Sigmoid colon (tissue), 4 donors: ENCODE measurements around the gene USP22.

Experiments used
- POLR2AphosphoS5 ChIP-seq, 4 donors: sonication (generic); formaldehyde crosslinking; IDR thresholded peaks; one replicate each; pipeline ENCODE4 v1.6.1; 2017; ENCODE audit warnings: antibody characterized with exemption in 4 of 4
- TF ChIP-seq, protein P1 (sequence below), 4 experiments: fragments of 450-650 bp in 3 of 4; fragments of 200-600 bp in 1 of 4; IDR thresholded peaks; one replicate each; pipeline ENCODE4 v1.5.1; 2016 to 2019; ENCODE audit warnings: antibody characterized with exemption in 4 of 4, mild to moderate bottlenecking in 3 of 4, moderate library complexity in 2 of 4

DNA sequence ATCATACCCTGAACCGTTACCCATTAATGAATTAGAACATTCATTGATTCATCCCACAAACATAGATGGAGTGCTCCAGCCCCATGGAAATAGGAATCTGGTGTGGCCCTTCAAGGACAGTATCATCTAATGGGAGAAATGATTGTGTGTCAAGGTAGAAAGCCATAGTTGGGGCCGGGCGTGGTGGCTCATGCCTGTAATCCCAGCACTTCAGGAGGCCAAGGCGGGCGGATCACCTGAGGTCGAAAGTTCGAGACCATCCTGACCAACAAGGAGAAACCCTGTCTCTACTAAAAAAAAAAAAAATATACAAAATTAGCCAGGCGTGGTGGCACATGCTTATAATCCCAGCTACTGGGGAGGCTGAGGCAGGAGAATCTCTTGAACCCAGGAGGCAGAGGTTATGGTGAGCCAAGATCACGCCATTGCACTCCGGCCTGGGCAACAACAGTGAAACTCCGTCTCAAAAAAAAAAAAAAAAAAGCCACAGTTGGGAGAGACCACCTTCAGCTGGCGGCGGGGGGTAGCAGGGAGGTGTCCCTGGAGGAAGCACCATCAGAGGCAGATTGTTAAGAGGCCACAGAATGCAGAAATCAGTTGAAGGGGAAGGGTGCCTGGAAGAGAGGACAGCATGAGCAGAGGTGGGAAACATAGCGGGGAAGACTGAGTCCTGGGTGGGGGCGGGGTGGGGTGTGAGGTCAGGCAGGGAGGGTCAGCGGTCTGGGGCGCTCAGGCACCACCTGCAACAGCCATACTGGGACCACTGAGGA, 60.0 kb downstream of the USP22 start:
- no peak for TF ChIP-seq POLR2AphosphoS5 (IDR thresholded peaks at IDR 0.05)
- TF ChIP-seq, protein P1, sequence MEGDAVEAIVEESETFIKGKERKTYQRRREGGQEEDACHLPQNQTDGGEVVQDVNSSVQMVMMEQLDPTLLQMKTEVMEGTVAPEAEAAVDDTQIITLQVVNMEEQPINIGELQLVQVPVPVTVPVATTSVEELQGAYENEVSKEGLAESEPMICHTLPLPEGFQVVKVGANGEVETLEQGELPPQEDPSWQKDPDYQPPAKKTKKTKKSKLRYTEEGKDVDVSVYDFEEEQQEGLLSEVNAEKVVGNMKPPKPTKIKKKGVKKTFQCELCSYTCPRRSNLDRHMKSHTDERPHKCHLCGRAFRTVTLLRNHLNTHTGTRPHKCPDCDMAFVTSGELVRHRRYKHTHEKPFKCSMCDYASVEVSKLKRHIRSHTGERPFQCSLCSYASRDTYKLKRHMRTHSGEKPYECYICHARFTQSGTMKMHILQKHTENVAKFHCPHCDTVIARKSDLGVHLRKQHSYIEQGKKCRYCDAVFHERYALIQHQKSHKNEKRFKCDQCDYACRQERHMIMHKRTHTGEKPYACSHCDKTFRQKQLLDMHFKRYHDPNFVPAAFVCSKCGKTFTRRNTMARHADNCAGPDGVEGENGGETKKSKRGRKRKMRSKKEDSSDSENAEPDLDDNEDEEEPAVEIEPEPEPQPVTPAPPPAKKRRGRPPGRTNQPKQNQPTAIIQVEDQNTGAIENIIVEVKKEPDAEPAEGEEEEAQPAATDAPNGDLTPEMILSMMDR (IDR thresholded peaks at IDR 0.05) = no peak
